Activated naive CD4-positive, alpha-beta T cell treated with anti-CD3 and anti-CD28 coated beads for 36 hours (primary cell): ENCODE data around the gene TUBA4B. TPM values are rescaled to one million over a fixed set of nuclear protein-coding genes. Genes with fewer than 3 reads are reported as not detected.
A peak's percentile ranks its signal among the peaks of the same experiment; 100 is the strongest.
"Not testable (repeated sequence)": the region's sequence is repeated elsewhere in the genome, so short reads cannot be mapped to it uniquely, and the experiment has no call there.

Experiments used
- CTCF ChIA-PET: fragments of 350-600 bp; sonication (Branson Sonifier 250); formaldehyde crosslinking; loops from one replicate; lab custom pipeline; 2021; ENCODE audit warnings: antibody characterized with exemption; lab: Charles Lee
- DNase-seq: peaks from one replicate; pipeline ENCODE4 v3.0.0-alpha.2; 2020
- H3K27ac Mint-ChIP-seq: one replicate; pipeline ENCODE4 v1.8.0; 2021; ENCODE audit warnings: mild to moderate bottlenecking, mixed read lengths
- H3K27me3 Mint-ChIP-seq: one replicate; pipeline ENCODE4 v1.8.0; 2021; ENCODE audit warnings: low read depth, mixed read lengths
- H3K36me3 Mint-ChIP-seq: one replicate; pipeline ENCODE4 v1.8.0; 2021; ENCODE audit warnings: low read depth, mixed read lengths
- H3K4me1 Mint-ChIP-seq: one replicate; pipeline ENCODE4 v1.8.0; 2021; ENCODE audit warnings: low read depth, mixed read lengths
- H3K4me3 Mint-ChIP-seq: one replicate; pipeline ENCODE4 v1.8.0; 2021; ENCODE audit warnings: mild to moderate bottlenecking, moderate library complexity, mixed read lengths
- H3K9me3 Mint-ChIP-seq: one replicate; pipeline ENCODE4 v1.8.0; 2021; ENCODE audit warnings: mixed read lengths
- intact Hi-C: fragments of 100-400 bp; cut with micrococcal nuclease; formaldehyde crosslinking; loops from one replicate; pipeline ENCODE4 v1.15.1; 2023
- total RNA-seq, 2 experiments: library from RNA; stranded (reverse); gene quantifications; one replicate each; pipeline ENCODE4 v1.2.3, GENCODE V29; 2021

Gene TUBA4B
- total RNA-seq, 2 experiments from 2014 or later, result not detected

DNA sequence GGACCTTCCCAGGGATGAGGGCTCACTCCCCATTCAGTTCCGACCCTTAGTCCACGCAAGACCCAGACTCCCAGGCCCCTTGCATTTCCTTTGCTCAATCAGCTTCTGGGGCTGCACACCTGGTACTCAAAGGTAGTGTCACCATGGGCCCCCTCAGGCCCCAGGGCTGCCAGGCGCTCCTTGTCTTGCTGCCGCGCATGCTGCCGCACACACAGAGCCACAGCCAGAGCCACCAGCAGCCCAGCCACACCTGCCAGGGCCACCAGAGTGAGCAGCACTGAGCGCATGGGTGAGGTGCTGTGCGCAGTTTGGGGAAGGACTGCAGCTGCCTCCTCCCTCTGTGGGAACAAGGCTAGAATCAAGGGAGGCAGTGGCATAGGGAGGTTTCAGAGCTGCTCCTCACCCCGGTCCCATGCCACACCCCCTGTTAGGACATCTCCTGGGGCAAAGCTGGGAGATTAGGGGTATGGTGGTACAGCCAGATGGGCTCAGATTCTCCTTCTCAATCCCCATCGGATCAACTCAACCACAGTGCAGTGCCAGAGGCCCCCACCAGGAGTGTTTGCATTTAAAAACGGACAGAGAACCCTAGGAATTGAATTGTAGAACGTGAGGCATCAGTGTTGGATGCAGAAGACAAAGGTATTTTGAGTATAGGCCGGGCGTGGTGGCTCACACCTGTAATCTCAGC lies 44.9 kb downstream of the TUBA4B start:
- intact Hi-C loops, result loop anchor here (1.0 kb wide), 3 partner anchors 80 to 138 kb away; partner anchors contain the start of genes ABCB6 and NHEJ1
- no peaks in the 10 kb centered on the region for H3K9me3 Mint-ChIP-seq
- H3K27me3 Mint-ChIP-seq, result peaks cover 3% of the 10 kb centered on the region
- CTCF ChIA-PET, result interaction anchor here (0.6 to 5.2 kb wide), 20 partner anchors 8 to 210 kb away, joined by 3 to 58 read pairs (median 4); partner anchors contain the start of genes ANKZF1, ATG9A, DNAJB2 and GLB1L
- no peak for DNase-seq
- no peak overlapping the region for H3K4me3 Mint-ChIP-seq
- peaks cover 20% of the 10 kb centered on the region for H3K4me1 Mint-ChIP-seq
- no peak overlapping the region for H3K27ac Mint-ChIP-seq
- H3K36me3 Mint-ChIP-seq, result no peaks in the 10 kb centered on the region

- peak; percentile 94 for DNase-seq
- CTCF ChIA-PET, result interaction anchor here (0.6 to 5.2 kb wide), 24 partner anchors 10 to 843 kb away, joined by 3 to 58 read pairs (median 4); partner anchors contain the start of genes ANKZF1, ATG9A, DNAJB2 and GLB1L
- Mint-ChIP-seq H3K36me3 (no peaks in the 10 kb centered on the region), H3K4me3 (no peak overlapping the region), H3K27ac (no peak overlapping the region), H3K4me1 (peaks cover 20% of the 10 kb centered on the region), H3K9me3 (no peaks in the 10 kb centered on the region), H3K27me3 (peaks cover 3% of the 10 kb centered on the region)
- intact Hi-C loops, result loop anchor here (1.0 kb wide), 4 partner anchors 53 to 139 kb away; partner anchors contain the start of genes ABCB6 and NHEJ1
Measured at GRCh38 chr2:219298759-219299371, 45.8 kb downstream of the TUBA4B start.

GRCh38 chr2:219299372-219299760 lies 46.3 kb downstream of the TUBA4B start:
- H3K27me3 Mint-ChIP-seq, result peaks cover 3% of the 10 kb centered on the region
- CTCF ChIA-PET, result interaction anchor here (0.6 to 5.2 kb wide), 20 partner anchors 9 to 843 kb away, joined by 3 to 58 read pairs (median 6); partner anchors contain the start of genes ANKZF1, ATG9A, DNAJB2 and GLB1L
- H3K4me3 Mint-ChIP-seq, result no peak overlapping the region

GRCh38 chr2:219300022-219300421 lies 47.0 kb downstream of the TUBA4B start:
- Mint-ChIP-seq H3K27ac (no peak overlapping the region), H3K36me3 (no peaks in the 10 kb centered on the region), H3K4me3 (no peak overlapping the region), H3K9me3 (no peaks in the 10 kb centered on the region), H3K27me3 (peaks cover 3% of the 10 kb centered on the region), H3K4me1 (peaks cover 13% of the 10 kb centered on the region)
- CTCF ChIA-PET, result interaction anchor here (0.5 to 5.2 kb wide), 15 partner anchors 13 to 534 kb away, joined by 3 to 58 read pairs (median 7); partner anchors contain the start of genes DNAJB2, GLB1L, NHEJ1 and STK16
- no peak for DNase-seq
- intact Hi-C loops, result no loop called here

More at GRCh38 chr2:219299372-219299760, 46.3 kb downstream of the TUBA4B start:
- intact Hi-C loops, result loop anchor here (1.0 kb wide), 1 partner anchor 53 kb away; no protein-coding TSS in a partner anchor
- Mint-ChIP-seq H3K4me1 (peaks cover 16% of the 10 kb centered on the region), H3K9me3 (no peaks in the 10 kb centered on the region), H3K27ac (no peak overlapping the region), H3K36me3 (no peaks in the 10 kb centered on the region)
- no peak for DNase-seq

GRCh38 chr2:219302412-219302968 lies 49.4 kb downstream of the TUBA4B start:
- Mint-ChIP-seq H3K36me3 (no peaks in the 10 kb centered on the region), H3K9me3 (no peaks in the 10 kb centered on the region), H3K4me3 (no peak overlapping the region), H3K27me3 (peaks cover 21% of the 10 kb centered on the region), H3K27ac (no peak overlapping the region), H3K4me1 (peaks cover 2% of the 10 kb centered on the region)
- no peak for DNase-seq
- intact Hi-C loops, result no loop called here
- CTCF ChIA-PET, result interaction anchor here (0.7 to 1.7 kb wide), 3 partner anchors 26 to 148 kb away, joined by 3 to 6 read pairs (median 3); no protein-coding TSS in a partner anchor

DNA sequence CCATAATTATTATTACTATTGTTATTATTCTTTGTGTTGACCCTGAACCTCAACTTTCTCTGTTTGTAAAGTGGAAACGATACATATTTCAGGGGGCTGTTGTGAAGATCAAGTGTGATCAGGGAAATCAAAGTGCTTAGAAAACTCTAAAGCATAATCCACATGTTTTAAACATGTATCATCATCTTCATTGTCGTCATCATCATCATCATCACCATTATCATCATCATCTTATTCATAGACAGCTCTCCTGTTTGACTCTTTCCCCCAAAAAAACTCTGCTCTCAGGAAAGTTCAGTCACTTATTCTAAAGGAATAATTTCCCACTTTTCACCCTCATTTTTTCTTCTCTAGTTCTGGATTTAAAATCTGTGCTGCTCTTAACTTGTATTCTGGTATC lies 51.2 kb downstream of the TUBA4B start:
- DNase-seq, result no peak
- Mint-ChIP-seq H3K27me3 (peaks cover 32% of the 10 kb centered on the region), H3K4me3 (no peak overlapping the region), H3K9me3 (no peaks in the 10 kb centered on the region), H3K27ac (no peak overlapping the region), H3K4me1 (peaks cover 4% of the 10 kb centered on the region), H3K36me3 (no peaks in the 10 kb centered on the region)
- intact Hi-C loops, result no loop called here
- CTCF ChIA-PET, result interaction anchor here (3.8 kb wide), 1 partner anchor 9 kb away, joined by 17 read pairs; no protein-coding TSS in a partner anchor

DNA sequence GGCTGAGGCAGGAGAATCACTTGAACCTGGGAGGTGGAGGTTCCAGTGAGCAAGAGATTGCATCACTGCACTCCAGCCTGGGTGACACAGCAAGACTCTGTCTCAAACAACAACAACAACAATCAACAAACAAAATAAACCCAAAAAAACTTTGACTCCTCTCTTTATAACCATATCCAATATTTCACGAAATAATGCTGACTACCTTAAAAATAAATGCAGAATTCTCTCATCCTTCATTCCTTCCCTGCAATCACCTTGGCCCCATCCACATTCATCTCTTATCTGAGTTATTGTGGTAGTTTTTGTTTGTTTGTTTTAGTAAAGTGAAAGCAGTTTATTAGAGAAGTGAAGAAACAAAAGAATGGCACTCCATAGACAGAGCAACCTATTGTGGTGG lies 53.0 kb downstream of the TUBA4B start:
- CTCF ChIA-PET, result interaction anchor here (1.1 to 3.8 kb wide), 2 partner anchors 11 to 44 kb away, joined by 3 to 17 read pairs; no protein-coding TSS in a partner anchor
- Mint-ChIP-seq H3K27me3 (peaks cover 44% of the 10 kb centered on the region), H3K27ac (no peak overlapping the region), H3K9me3 (no peaks in the 10 kb centered on the region), H3K36me3 (no peaks in the 10 kb centered on the region), H3K4me1 (peaks cover 8% of the 10 kb centered on the region), H3K4me3 (no peak overlapping the region)
- intact Hi-C loops, result loop anchor here (5.0 kb wide), 1 partner anchor 259 kb away; no protein-coding TSS in a partner anchor
- DNase-seq, result no peak

GRCh38 chr2:219308142-219309101 lies 55.4 kb downstream of the TUBA4B start:
- CTCF ChIA-PET, result interaction anchor here (0.6 to 1.4 kb wide), 2 partner anchors 9 to 915 kb away, joined by 3 to 5 read pairs; no protein-coding TSS in a partner anchor
- H3K27me3 Mint-ChIP-seq, result peaks cover 52% of the 10 kb centered on the region
- H3K4me3 Mint-ChIP-seq, result no peak overlapping the region
- H3K27ac Mint-ChIP-seq, result no peak overlapping the region
- no peaks in the 10 kb centered on the region for H3K9me3 Mint-ChIP-seq
- intact Hi-C loops, result loop anchor here (5.0 kb wide), 1 partner anchor 261 kb away; no protein-coding TSS in a partner anchor
- peaks cover 8% of the 10 kb centered on the region for H3K4me1 Mint-ChIP-seq
- no peaks in the 10 kb centered on the region for H3K36me3 Mint-ChIP-seq
- peak; percentile 80 for DNase-seq

- intact Hi-C loops, result loop anchor here (5.0 kb wide), 1 partner anchor 262 kb away; no protein-coding TSS in a partner anchor
- no peaks in the 10 kb centered on the region for H3K9me3 Mint-ChIP-seq
- H3K4me1 Mint-ChIP-seq, result peaks cover 8% of the 10 kb centered on the region
- H3K27ac Mint-ChIP-seq, result no peak within 1 kb of the TSS
- no peaks in the 10 kb centered on the region for H3K36me3 Mint-ChIP-seq
- CTCF ChIA-PET, result interaction anchor here (1.4 kb wide), 1 partner anchor 10 kb away, joined by 5 read pairs; no protein-coding TSS in a partner anchor
- no peak for DNase-seq
- H3K4me3 Mint-ChIP-seq, result no peak within 1 kb of the TSS
- H3K27me3 Mint-ChIP-seq, result peaks cover 55% of the 10 kb centered on the region
Measured at GRCh38 chr2:219309278-219309677, 56.2 kb downstream of the TUBA4B start, which contains the start of gene PTPRN. PTPRN (minus strand) TSS chr2:219309401; CDS start chr2:219309332, 69 bp downstream.

DNA sequence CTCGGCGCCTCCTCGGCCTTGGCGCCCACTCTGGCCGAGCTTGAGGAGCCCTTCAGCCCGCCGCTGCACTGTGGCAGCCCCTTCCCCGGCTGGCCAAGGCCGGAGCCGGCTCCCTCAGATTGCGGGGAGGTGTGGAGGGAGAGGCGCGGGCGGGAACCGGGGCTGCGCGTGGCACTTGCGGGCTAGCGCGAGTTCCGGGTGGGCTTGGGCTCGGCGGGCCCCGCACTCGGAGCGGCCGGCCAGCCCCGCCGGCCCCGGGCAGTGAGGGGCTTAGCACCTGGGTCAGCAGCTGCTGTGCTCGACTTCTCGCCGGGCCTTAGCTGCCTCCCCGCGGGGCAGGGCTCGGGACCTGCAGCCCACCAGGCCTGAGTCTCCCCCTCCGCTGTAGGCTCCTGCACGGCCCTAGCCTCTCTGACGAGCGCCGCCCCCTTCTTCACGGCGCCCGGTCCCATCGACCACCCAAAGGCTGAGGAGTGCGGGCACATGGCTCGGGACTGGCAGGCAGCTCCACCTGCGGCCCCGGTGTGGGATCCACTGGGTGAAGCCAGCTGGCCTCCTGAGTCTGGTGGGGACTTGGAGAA lies 59.7 kb downstream of the TUBA4B start:
- H3K36me3 Mint-ChIP-seq, H3K4me1 Mint-ChIP-seq, H3K27ac Mint-ChIP-seq, H3K4me3 Mint-ChIP-seq, intact Hi-C loops, DNase-seq, H3K9me3 Mint-ChIP-seq: not testable (repeated sequence)
- H3K27me3 Mint-ChIP-seq, result peaks cover 34% of the 10 kb centered on the region
- CTCF ChIA-PET, result interaction anchor here (1.2 to 1.3 kb wide), 2 partner anchors 13 to 348 kb away, joined by 4 to 7 read pairs; no protein-coding TSS in a partner anchor
